WTC11 (cell line): ENCODE data around the gene MCM5.

Source experiments
- ATF6 ChIP-seq: sonication (generic); formaldehyde crosslinking; IDR thresholded peaks from 2 replicates; pipeline ENCODE4 v1.8.1; 2023; ENCODE audit warnings: mild to moderate bottlenecking, missing genetic modification reagents
- CTCF ChIP-seq: fragments of 200-600 bp; IDR thresholded peaks from 2 replicates; pipeline ENCODE4 v1.8.0; 2022; ENCODE audit warnings: antibody characterized with exemption
- E2F4 ChIP-seq: sonication (generic); formaldehyde crosslinking; IDR thresholded peaks from 2 replicates; pipeline ENCODE4 v1.8.1; 2022; ENCODE audit warnings: low read depth, mild to moderate bottlenecking, moderate library complexity, missing genetic modification reagents, borderline replicate concordance
- MAX ChIP-seq: sonication (generic); formaldehyde crosslinking; IDR thresholded peaks from 2 replicates; pipeline ENCODE4 v1.8.0; 2022; ENCODE audit warnings: mild to moderate bottlenecking, missing genetic modification reagents
- NFE2L1 ChIP-seq: sonication (generic); formaldehyde crosslinking; IDR thresholded peaks from 2 replicates; pipeline ENCODE4 v1.8.1; 2023; ENCODE audit warnings: missing genetic modification reagents
- PRDM15 ChIP-seq: sonication (generic); formaldehyde crosslinking; IDR thresholded peaks from 2 replicates; pipeline ENCODE4 v1.8.0; 2022; ENCODE audit warnings: missing genetic modification reagents
- TP53 ChIP-seq: sonication (generic); formaldehyde crosslinking; IDR thresholded peaks from 2 replicates; pipeline ENCODE4 v1.8.1; 2023; ENCODE audit warnings: mild to moderate bottlenecking, missing genetic modification reagents
- USF1 ChIP-seq: sonication (generic); formaldehyde crosslinking; IDR thresholded peaks from 2 replicates; pipeline ENCODE4 v1.8.0; 2022; ENCODE audit warnings: mild to moderate bottlenecking, missing genetic modification reagents
- USF2 ChIP-seq: sonication (generic); formaldehyde crosslinking; IDR thresholded peaks from 2 replicates; pipeline ENCODE4 v1.8.1; 2023; ENCODE audit warnings: mild to moderate bottlenecking, missing genetic modification reagents, moderate library complexity
- ZNF512 ChIP-seq: sonication (generic); formaldehyde crosslinking; IDR thresholded peaks from 2 replicates; pipeline ENCODE4 v1.8.1; 2022; ENCODE audit warnings: missing genetic modification reagents, borderline replicate concordance

- no peak for TF ChIP-seq E2F4
- no peak for TF ChIP-seq ATF6
- TF ChIP-seq PRDM15 (CRISPR knock-in tag): no peak
- TF ChIP-seq MAX (CRISPR knock-in tag): no peak
- no peak for TF ChIP-seq CTCF
- TF ChIP-seq ZNF512 (CRISPR knock-in tag): no peak
- no peak for TF ChIP-seq NFE2L1 (CRISPR knock-in tag)
- no peak for TF ChIP-seq USF1
- TF ChIP-seq USF2: no peak
- no peak for TF ChIP-seq TP53 (CRISPR knock-in tag)
These were observed 74.0 kb downstream of the MCM5 start for GRCh38 chr22:35473971-35474370.
